H1 (cell line): ENCODE measurements around the gene LYPD1. TPM values are rescaled to one million over a fixed set of nuclear protein-coding genes. Genes with fewer than 3 reads are reported as not detected.

Source experiments
- CBX8 ChIP-seq: fragments of 300-800, 300-1000 bp; sonication (generic); IDR thresholded peaks from 2 replicates; pipeline ENCODE4 v1.7.1; 2016; ENCODE audit warnings: low read depth, low read length, borderline replicate concordance
- CHD2 ChIP-seq: IDR thresholded peaks from 2 replicates; pipeline ENCODE4 v1.6.1; 2012; ENCODE audit warnings: low read length, improper control_type of control experiment
- CTBP2 ChIP-seq: IDR thresholded peaks from 2 replicates; pipeline ENCODE4 v1.7.0; 2011; ENCODE audit warnings: borderline replicate concordance, mild to moderate bottlenecking, moderate library complexity, mixed read lengths, low read length; ENCODE audit not compliant: insufficient read depth, insufficient read length
- EGR1 ChIP-seq: IDR thresholded peaks from 2 replicates; pipeline ENCODE4 v1.6.1; 2011; ENCODE audit warnings: low read depth, low read length, borderline replicate concordance
- JUN ChIP-seq: IDR thresholded peaks from 2 replicates; pipeline ENCODE4 v1.6.1; 2011; ENCODE audit warnings: low read depth, mild to moderate bottlenecking, improper control_type of control experiment, low read length
- NANOG ChIP-seq: IDR thresholded peaks from 2 replicates; pipeline ENCODE4 v1.6.1; 2011; ENCODE audit warnings: low read length, low read depth, mild to moderate bottlenecking, inconsistent platforms; ENCODE audit not compliant: insufficient read depth, poor library complexity, severe bottlenecking
- SP4 ChIP-seq: IDR thresholded peaks from 2 replicates; pipeline ENCODE4 v1.6.1; 2012; ENCODE audit warnings: low read length, inconsistent platforms
- ZNF274 ChIP-seq: IDR thresholded peaks from 2 replicates; pipeline ENCODE4 v1.7.0; 2012; ENCODE audit warnings: low read length, borderline replicate concordance; ENCODE audit errors: extremely low read depth
- polyA plus RNA-seq, 7 experiments: library from polyadenylated mRNA; depleted of rRNA in 3 of 7; stranded (reverse) in 5 of 7; unstranded in 2 of 7; fragments of >200 nt in 5 of 7; fragments of 200-250 nt in 2 of 7; gene quantifications; 1 replicate in 5 of 7; 2 replicates in 1 of 7; 4 replicates in 1 of 7; pipeline versions ENCODE4 v1.2.1 to v1.2.3, GENCODE V29; 2011 to 2013; ENCODE audit warnings: missing spikeins in 2 of 7, mixed read lengths in 2 of 7
- total RNA-seq: library from RNA; stranded (reverse); fragmentation: NEBNext Ultra II Directional; extraction: Animal tissue kit (Norgen Biotek cat#: 25700); gene quantifications from 2 replicates; pipeline ENCODE4 v1.2.1, GENCODE V29; 2021
- TF ChIP-seq, protein P1 (sequence below): IDR thresholded peaks from 2 replicates; pipeline ENCODE4 v1.6.1; 2011; ENCODE audit warnings: low read length, improper control_type of control experiment

LYPD1 gene
- total and polyA plus RNA-seq, 2 of the 8 experiments (the other 6 are each of a cell fraction or from before 2014, with no cell fraction given) = 1.9 to 2.7 TPM

DNA sequence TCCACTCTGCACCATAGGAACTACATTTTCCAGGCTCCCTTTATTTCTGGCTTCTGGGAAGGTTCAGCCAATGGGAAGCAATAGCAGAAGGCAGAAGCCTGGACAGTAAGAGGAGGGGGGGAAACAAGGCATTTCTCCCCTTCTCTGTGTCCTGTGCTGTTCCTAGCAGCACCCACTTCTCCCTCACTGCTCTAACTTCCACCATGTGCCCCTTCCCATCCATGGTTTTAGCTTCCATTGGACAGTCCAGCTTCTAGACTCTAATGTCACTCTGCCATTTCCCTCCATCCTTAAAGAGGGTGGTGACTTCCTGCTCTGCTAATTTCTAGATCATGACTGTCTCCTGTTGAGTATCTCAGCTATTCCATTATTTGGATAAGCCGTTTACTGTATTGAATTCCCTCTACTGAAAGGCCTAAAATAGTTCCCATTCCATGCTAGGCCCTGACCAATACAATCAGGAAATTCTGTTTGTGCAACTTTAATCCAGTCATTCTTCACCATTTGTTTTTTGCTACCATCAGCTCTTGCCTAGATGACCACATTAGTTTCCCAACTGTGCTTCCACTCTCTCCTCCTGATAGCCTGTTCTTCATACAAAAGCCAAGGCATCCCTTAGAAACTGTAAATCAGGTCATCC lies 20.8 kb upstream of the LYPD1 start (continued):
- TF ChIP-seq NANOG (no peak), SP4 (no peak), ZNF274 (no peak), CBX8 (no peak), CHD2 (no peak), EGR1 (no peak), CTBP2 (no peak), JUN (no peak)
- TF ChIP-seq, protein P1, sequence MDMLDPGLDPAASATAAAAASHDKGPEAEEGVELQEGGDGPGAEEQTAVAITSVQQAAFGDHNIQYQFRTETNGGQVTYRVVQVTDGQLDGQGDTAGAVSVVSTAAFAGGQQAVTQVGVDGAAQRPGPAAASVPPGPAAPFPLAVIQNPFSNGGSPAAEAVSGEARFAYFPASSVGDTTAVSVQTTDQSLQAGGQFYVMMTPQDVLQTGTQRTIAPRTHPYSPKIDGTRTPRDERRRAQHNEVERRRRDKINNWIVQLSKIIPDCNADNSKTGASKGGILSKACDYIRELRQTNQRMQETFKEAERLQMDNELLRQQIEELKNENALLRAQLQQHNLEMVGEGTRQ = no peak
- TF ChIP-seq, all 59 proteins: peak for 0
